ENCODE data around the gene ARHGEF4.
A peak's percentile ranks its signal among the peaks of the same experiment; 100 is the strongest.

Gene ARHGEF4

GRCh38 chr2:130810490-130810889 lies 26.2 kb upstream of the ARHGEF4 start:
- Histone ChIP-seq H3K9me3 (no peaks in the 10 kb centered on the region), H3K27me3 (peaks cover 0 to 5% of the 10 kb centered on the region in 2 donors), H3K36me3 (no peaks in the 10 kb centered on the region), H3K4me3 (no peak overlapping the region), H3K27ac (no peak overlapping the region), H3K4me1 (no peaks in the 10 kb centered on the region)
- TF ChIP-seq CTCF (IDR thresholded peaks at IDR 0.05): no peak
- DNase-seq: no peak
- intact Hi-C loops (cut with DNase I; ENCODE audit: low total_unique reads): no loop called here

DNA sequence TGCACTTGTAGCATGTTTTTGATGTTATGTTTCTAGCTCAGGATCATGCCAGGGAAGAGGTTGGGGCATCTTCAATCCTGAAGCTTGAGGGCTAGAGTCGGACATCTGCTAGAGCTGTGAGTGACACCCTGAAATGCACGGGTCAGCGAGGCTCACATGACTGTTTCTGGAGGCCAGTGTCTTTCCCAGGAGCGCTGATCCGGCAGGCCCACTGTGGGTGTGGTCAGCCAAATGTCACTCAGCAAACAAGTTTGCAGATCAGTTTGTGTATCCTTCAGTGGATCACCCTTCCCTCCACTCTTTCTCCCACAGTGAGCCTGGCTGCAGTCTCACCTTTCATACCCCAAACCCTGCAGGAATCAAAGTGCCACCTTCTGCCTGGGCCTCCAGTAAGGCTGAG lies 23.0 kb upstream of the ARHGEF4 start:
- H3K4me1 ChIP-seq: no peaks in the 10 kb centered on the region

DNA sequence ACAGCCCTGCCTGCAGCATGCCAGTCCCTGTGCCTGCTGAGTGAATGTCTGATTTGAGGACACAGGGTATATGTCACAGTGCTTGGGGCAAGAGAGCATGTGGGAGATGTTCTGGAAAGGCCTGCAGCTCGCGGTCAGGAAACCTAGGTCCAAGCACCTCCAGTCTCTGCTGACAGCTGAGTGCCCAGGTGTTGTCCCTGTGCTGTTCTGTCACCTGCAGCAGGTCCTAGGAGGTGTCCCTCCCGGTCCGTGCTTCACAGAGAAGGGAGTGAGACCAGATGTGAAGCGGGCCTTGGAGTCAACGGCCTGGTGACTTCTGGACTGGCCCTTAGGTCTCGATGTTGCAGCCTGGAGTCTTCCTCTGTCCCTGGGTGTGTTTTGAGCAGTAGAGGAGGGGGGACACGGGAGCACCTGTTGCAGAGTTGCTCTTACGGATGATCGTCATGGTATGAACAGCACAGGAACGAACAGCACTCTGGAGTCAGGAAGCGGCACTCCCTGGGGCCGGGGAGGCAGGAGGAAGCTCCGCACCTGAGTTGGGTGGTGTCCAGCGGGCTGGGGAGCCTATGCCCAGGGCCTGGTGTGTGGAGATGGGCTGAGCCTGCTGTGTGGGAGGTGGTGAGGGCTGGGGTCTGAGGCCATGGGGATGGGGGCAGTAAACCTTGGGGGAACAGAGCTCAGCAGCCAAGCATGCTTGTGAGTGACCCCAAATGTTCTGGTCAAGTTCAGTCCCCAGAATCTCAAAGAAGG lies 21.6 kb upstream of the ARHGEF4 start:
- intact Hi-C loops (cut with DNase I; ENCODE audit: low total_unique reads): no loop called here
- Histone ChIP-seq H3K36me3 (no peaks in the 10 kb centered on the region), H3K27ac (no peak overlapping the region), H3K9me3 (no peaks in the 10 kb centered on the region), H3K4me3 (no peak overlapping the region), H3K4me1 (peaks cover 0 to 13% (median 10%) of the 10 kb centered on the region in 4 donors), H3K27me3 (no peaks in the 10 kb centered on the region)
- no peak for TF ChIP-seq CTCF (IDR thresholded peaks at IDR 0.05)
- peak in 1 of 2 donors; percentile 55 for DNase-seq

More for the DNA sequence above, 23.0 kb upstream of the ARHGEF4 start:
- no peak for DNase-seq
- intact Hi-C loops (cut with DNase I; ENCODE audit: low total_unique reads): no loop called here
- H3K36me3 ChIP-seq: no peaks in the 10 kb centered on the region
- H3K4me3 ChIP-seq: no peak overlapping the region
- no peak for TF ChIP-seq CTCF (IDR thresholded peaks at IDR 0.05)
- H3K27ac ChIP-seq: no peak overlapping the region
- no peaks in the 10 kb centered on the region for H3K27me3 ChIP-seq
- H3K9me3 ChIP-seq: no peaks in the 10 kb centered on the region

- intact Hi-C loops (cut with DNase I; ENCODE audit: low total_unique reads): no loop called here
- Histone ChIP-seq H3K4me1 (peaks cover 0 to 24% (median 18%) of the 10 kb centered on the region in 4 donors), H3K9me3 (no peaks in the 10 kb centered on the region), H3K4me3 (no peak overlapping the region), H3K36me3 (no peaks in the 10 kb centered on the region), H3K27ac (peak overlapping the region in 1 of 2 donors; percentile 99), H3K27me3 (no peaks in the 10 kb centered on the region)
- DNase-seq: no peak
- no peak for TF ChIP-seq CTCF (IDR thresholded peaks at IDR 0.05)
Measured at GRCh38 chr2:130818809-130819208, 17.9 kb upstream of the ARHGEF4 start.

DNA sequence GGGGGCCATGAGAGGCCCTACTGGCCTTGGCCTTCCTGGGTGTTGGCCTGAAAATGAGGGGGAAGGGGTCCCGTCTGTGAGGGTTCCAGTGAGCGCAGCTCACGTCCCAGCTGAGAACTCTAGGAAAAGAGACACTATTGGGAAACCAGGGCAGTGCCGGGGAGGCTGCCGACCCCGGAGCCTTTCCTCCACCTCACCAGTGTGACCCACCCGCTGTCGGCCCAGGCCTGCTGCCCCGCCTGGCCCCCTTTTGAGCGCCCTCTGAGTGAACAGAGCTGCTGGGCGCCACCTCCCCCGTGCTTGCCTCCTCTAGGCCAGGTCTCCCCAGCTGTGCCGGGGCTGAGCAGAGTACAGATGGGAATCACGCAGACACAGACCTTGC lies 17.5 kb upstream of the ARHGEF4 start:
- H3K27ac ChIP-seq: peak overlapping the region; percentile 81 to 99
- no peak for DNase-seq
- H3K4me3 ChIP-seq: no peak overlapping the region
- H3K4me1 ChIP-seq: peaks cover 0 to 24% (median 18%) of the 10 kb centered on the region in 4 donors
- H3K9me3 ChIP-seq: no peaks in the 10 kb centered on the region
- no peak for TF ChIP-seq CTCF (IDR thresholded peaks at IDR 0.05)
- intact Hi-C loops (cut with DNase I; ENCODE audit: low total_unique reads): no loop called here
- H3K27me3 ChIP-seq: no peaks in the 10 kb centered on the region
- no peaks in the 10 kb centered on the region for H3K36me3 ChIP-seq
